Activated CD8-positive, alpha-beta memory T cell treated with anti-CD3 and anti-CD28 coated beads for 36 hours (primary cell): ENCODE measurements around the gene BDH1. TPM values are rescaled to one million over a fixed set of nuclear protein-coding genes. Genes with fewer than 3 reads are reported as not detected.
"Not testable (repeated sequence)": the region's sequence is repeated elsewhere in the genome, so short reads cannot be mapped to it uniquely, and the experiment has no call there.

Experiments used
- CTCF ChIA-PET: fragments of 350-600 bp; sonication (Branson Sonifier 250); formaldehyde crosslinking; loops from one replicate; lab custom pipeline; 2021; ENCODE audit warnings: antibody characterized with exemption; lab: Charles Lee
- POLR2A ChIA-PET: fragments of 350-600 bp; sonication (Branson Sonifier 250); formaldehyde crosslinking; loops from one replicate; lab custom pipeline; 2021; ENCODE audit warnings: antibody characterized with exemption; lab: Charles Lee
- total RNA-seq, 2 experiments: library from RNA; stranded (reverse); gene quantifications; one replicate each; pipeline ENCODE4 v1.2.3, GENCODE V29; 2021

BDH1 gene
- 10 to 100 TPM; 73.8 to 76.8 TPM for total RNA-seq

DNA sequence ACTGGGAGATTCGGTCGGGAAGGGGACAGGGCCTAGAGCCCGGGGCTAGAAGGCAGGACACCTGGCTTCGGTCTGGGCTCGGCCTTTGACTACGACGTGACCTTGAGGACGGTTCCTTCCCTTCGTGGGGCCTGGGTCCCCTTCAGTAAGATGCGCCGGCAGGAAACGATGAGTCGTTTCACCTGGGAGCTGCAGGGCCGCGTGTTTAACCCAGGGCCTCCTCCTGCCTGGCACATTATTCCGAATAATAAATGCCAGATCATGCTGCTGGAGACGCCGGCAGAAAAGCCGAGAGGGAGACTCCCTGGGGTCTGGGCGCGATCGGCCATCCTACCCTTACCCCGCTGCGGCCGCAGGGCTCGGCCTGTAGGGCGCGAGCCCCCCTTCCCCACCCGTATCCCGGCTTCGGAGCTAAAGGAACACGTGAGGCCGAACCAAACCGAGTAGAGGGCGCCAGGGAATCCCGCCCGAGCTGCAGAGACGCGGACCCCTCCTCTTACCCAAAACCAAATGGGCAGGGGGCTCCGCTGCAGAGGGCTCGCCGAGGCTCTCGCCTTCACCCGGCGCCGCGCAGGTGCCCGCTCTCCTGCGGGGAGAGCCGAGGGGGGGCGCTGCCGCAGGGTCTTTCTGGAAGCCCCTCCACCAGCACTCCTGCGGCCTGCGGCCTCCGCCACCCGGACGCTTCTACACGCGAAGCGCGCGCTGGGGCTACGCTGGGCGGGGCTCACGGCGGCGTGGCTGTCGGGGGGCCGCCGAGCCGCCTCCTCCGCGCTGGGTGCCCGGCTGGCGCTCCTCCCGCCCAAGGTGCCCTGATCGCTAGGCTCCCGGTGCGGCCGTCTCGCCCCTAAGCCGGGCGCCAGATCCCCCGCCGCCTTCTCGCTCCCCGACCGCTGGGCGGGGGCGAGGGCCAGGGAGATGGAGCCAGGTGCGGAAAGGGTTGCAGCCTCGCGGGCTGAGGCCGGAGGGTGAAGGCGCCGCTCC is at the start of gene BDH1:
TSS of gene BDH1 (minus strand) at position 688 of the 981 bp plus-strand sequence. CDS start 9,525 bp downstream, outside the sequence.
- ChIA-PET POLR2A (interaction anchor here (0.8 kb wide), 1 partner anchor 148 kb away, joined by 4 read pairs; no protein-coding TSS in a partner anchor), CTCF (no interaction called here)

- ChIA-PET POLR2A (interaction anchor here (0.5 kb wide), 1 partner anchor 1321 kb away, joined by 3 read pairs; no protein-coding TSS in a partner anchor), CTCF (interaction anchor here (0.5 kb wide), 1 partner anchor 722 kb away, joined by 3 read pairs; no protein-coding TSS in a partner anchor)
These were observed 47.7 kb upstream of the BDH1 start for GRCh38 chr3:197603317-197603933.

DNA sequence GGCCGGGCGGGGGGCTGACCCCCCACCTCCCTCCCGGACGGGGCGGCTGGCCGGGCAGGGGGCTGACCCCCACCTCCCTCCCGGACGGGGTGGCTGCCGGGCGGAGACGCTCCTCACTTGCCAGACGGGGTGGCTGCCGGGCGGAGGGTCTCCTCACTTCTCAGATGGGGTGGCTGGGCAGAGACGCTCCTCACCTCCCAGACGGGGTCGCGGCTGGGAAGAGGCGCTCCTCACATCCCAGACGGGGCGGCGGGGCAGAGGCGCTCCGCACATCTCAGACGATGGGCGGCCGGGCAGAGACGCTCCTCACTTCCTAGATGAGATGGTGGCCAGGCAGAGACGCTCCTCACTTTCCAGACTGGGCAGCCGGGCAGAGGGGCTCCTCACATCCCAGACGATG is 46.6 kb upstream of the BDH1 start:
- CTCF ChIA-PET, POLR2A ChIA-PET: not testable (repeated sequence)

DNA sequence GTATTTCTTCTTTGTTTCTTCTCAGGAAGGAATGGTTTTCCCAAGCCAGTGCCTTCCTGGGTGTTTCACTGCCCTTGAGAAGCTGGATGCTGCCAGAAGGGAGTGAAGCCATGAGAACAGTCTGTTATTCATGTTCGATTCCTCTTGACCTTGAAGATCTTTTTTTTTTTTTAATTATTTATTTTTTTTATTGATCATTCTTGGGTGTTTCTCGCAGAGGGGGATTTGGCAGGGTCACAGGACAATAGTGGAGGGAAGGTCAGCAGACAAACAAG is 45.7 kb upstream of the BDH1 start:
- POLR2A ChIA-PET, result interaction anchor here (0.7 kb wide), 1 partner anchor 131 kb away, joined by 4 read pairs; no protein-coding TSS in a partner anchor
- CTCF ChIA-PET, result not testable (repeated sequence)

GRCh38 chr3:197600796-197601565 is 45.2 kb upstream of the BDH1 start:
- CTCF ChIA-PET, result interaction anchor here (0.6 kb wide), 1 partner anchor 381 kb away, joined by 3 read pairs; no protein-coding TSS in a partner anchor
- POLR2A ChIA-PET, result interaction anchor here (0.7 kb wide), 1 partner anchor 132 kb away, joined by 4 read pairs; no protein-coding TSS in a partner anchor

DNA sequence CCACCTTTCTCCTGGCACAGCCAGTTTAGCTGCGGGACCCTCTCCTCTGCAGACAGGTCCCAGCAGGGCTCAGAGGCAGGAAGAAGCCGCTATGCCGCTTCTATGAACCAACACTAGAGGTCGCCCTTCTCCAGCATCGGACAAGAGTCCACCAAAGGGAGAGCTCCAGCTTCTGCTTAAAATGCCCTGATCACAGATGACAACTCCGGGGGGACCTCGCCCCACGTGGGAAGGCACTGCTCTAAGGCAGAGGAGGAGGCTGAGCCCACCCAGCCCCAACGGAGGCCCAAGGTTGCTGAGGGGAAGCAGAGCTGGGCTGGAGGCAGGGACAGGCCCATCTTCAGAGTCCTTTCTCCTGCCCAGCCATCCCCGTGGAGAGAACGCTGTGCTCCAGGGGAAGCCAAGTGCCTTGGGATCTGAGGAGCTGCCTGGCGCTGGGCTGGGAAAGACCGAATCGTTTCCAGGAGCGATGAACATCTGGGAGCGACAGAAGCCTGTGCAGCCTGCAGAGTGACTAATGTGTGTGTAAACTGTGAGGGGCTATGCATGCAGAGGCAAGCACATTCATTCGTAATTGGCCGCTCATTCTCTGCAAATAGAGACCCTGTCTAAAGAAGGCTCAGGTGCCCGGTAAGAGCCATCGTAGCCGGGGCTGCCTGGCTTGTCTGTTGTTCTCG is 43.5 kb upstream of the BDH1 start:
- CTCF ChIA-PET, result interaction anchor here (0.6 to 1.8 kb wide), 15 partner anchors 8 to 249 kb away, joined by 3 to 9 read pairs (median 3); no protein-coding TSS in a partner anchor
- POLR2A ChIA-PET, result no interaction called here

GRCh38 chr3:197598404-197598980 is 42.7 kb upstream of the BDH1 start:
- CTCF ChIA-PET, result interaction anchor here (0.6 to 1.8 kb wide), 11 partner anchors 9 to 88 kb away, joined by 3 to 9 read pairs (median 4); no protein-coding TSS in a partner anchor
- POLR2A ChIA-PET, result no interaction called here

DNA sequence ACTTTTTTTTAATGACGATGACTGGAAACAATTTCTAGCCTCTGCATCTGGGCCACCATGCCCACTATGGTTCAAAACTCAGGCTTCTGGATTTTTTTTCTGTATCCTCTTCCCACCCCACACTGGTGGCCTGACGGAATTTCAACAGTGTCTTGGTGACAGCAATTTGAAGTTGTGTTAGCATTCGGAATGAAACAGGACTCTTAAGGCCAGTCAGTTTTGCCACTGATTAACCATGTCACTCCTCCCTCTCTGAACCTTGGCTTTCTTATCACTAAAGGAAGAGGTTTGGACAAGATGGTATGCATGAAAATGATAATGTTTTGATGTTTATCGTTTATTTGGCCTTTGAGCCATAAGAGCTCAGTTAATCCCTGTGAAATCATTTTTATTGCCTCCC is 41.6 kb upstream of the BDH1 start:
- CTCF ChIA-PET, result no interaction called here
- POLR2A ChIA-PET, result no interaction called here

DNA sequence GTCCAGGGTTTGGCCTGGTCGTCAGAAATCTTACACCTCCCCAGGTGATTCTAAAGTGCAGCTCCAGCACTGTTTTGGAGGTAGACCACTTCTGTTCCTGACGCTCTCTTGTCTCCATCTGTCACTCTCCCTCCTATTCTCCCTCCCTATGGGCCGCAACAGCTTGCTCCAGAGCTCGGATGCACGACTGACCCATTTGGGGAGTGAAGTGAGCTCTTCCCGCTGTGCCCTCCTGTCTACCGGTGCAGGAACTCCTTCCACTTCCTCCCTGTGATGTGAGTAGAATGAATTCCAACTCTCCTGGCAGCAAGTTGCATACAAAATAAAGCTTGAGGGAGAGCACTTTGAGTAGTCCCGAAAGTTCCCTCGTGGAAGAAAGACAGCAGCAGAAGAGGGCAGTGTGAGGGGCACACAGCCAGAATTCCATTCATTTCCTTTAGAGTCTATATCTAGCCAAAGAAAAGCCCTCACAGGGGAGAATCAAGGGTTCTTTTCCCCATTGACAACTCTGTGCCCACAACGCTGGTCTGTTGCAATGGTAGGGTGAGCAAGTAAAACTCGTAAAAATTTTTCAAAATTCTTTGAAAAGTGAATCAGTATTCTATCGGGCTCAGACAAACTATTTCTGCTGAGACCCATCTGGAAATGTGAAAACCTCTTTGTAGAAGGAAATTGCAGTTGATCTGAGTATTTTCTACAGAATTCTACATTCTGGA is 39.9 kb upstream of the BDH1 start:
- ChIA-PET POLR2A (no interaction called here), CTCF (no interaction called here)

- CTCF ChIA-PET, result no interaction called here
- POLR2A ChIA-PET, result no interaction called here
These were observed 37.2 kb upstream of the BDH1 start for GRCh38 chr3:197593046-197593380.

DNA sequence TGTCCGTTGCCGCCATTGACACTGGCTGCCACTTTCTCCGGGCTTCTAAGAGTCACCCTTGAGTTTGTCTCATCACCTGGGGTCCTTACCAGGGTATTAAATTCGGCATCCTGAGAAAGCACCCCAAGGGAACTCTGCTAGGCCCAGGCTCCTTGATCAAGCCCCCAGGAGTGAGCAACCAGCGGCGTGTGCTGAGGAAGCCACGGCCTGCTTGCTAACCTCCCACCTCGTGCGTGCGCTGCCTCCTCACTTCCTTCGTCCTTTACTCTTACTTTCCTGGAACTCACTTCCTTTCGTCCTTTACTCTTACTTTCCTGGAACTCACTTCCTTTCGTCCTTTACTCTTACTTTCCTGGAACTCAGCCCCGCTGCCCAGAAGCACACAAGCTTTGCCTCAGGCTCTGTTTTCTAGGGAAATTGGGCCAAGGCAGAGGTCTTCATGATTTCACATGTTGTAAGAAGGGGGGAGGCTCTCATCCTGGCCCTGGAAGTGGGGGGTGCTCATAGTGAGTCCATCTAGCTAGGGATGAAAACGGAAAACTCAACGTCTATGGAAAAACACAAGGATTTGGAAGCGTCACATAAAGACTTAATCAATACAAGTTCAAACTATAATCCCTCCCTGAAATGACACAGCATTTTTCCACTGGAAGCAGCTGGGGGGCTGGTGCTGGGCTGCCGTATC is 36.7 kb upstream of the BDH1 start:
- CTCF ChIA-PET, result no interaction called here
- POLR2A ChIA-PET, result no interaction called here

DNA sequence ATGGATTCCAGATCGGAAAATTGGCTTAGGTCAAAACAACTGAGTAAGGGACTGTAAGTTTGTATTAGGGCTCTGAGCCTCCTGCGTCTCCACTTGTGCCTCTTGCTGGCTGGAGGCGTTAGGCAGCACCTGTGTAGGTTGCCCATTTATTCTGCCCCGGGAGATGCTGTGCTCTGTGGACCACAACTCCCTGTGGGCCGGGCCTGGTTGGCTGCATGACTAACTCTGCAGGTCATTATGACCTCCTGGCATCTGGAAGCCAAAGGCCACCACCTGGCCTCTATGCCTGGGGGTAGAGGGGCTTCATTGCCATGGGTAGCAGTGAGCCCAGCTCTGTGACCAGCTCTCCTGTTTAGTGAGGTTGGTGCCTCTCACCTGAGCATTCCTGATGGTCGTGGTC is 36.0 kb upstream of the BDH1 start:
- ChIA-PET CTCF (no interaction called here), POLR2A (no interaction called here)

DNA sequence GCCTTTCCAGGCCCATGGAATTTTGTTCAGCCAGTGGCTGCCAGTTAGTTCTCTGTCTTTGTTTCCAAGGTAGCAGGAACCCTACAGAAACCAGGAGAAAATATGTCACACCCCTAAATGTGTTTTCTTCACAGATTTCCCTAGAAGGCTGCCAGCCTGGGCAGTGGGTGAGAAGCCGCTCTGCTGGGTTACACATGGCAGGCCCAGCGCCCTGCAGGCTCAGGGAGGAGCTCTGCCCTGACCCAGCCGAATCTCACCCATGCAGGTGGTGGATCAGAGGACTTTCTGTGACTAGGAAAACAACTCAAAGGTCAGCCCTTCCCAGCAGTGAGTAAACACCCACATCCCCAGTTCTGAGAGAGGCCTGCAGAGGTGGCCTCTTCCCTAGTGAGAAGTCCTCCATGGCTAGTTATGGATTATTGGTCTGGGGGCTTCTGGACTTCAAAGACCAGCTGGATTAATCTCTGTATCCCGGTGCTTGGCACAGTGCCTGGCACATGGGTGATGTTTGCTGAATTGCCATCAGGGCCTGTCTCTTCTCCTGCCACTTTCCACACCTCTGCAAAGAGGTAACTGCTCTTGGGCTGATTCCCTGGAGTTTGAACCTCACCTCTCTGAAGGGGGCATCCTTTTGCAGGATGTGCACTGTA is 34.7 kb upstream of the BDH1 start:
- POLR2A ChIA-PET, result no interaction called here
- CTCF ChIA-PET, result interaction anchor here (0.7 to 1.0 kb wide), 2 partner anchors 9 kb away, joined by 3 read pairs; no protein-coding TSS in a partner anchor

GRCh38 chr3:197589545-197589944 is 33.8 kb upstream of the BDH1 start:
- CTCF ChIA-PET, result interaction anchor here (0.6 to 0.7 kb wide), 2 partner anchors 10 to 23 kb away, joined by 3 read pairs; no protein-coding TSS in a partner anchor
- POLR2A ChIA-PET, result no interaction called here

GRCh38 chr3:197586768-197587167 is 31.0 kb upstream of the BDH1 start:
- POLR2A ChIA-PET, result not testable (repeated sequence)
- CTCF ChIA-PET, result interaction anchor here (0.6 to 0.7 kb wide), 2 partner anchors 191 to 382 kb away, joined by 3 to 4 read pairs; no protein-coding TSS in a partner anchor

DNA sequence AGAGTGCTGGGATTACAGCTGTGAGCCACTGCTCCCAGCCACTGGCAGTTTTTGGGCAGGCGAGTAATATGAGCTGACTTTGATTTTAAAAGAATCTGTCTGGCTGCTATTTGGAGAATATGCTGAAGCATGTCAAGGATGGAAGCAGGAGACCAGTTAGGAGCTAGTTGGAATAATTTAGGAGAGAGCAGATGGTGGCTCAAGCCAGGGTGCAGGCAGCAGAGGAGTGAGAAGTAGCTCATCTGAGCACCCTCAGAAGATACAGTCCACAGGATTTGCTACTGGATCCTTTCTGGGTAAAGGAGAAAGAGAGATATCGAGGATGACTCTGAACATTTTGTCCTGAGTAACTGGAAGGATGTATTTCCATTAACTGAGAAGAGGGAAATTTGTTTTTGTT is 30.4 kb upstream of the BDH1 start:
- CTCF ChIA-PET, result no interaction called here
- POLR2A ChIA-PET, result no interaction called here

GRCh38 chr3:197584733-197585132 is 29.0 kb upstream of the BDH1 start:
- ChIA-PET CTCF (interaction anchor here (0.6 to 1.0 kb wide), 2 partner anchors 14 to 1156 kb away, joined by 3 read pairs; no protein-coding TSS in a partner anchor), POLR2A (no interaction called here)
